ENCODE data around the gene HNRNPA1.
"Not testable (repeated sequence)": the region's sequence is repeated elsewhere in the genome, so short reads cannot be mapped to it uniquely, and the experiment has no call there.

Gene HNRNPA1

GRCh38 chr12:54276368-54276767, 4.2 kb upstream of the HNRNPA1 start:
- DNase-seq (ENCODE audit: low read depth in 3 of 3), result no peak

- DNase-seq (ENCODE audit: low read depth in 3 of 3), result no peak
Observed at GRCh38 chr12:54277823-54278276, 2.7 kb upstream of the HNRNPA1 start.

GRCh38 chr12:54279227-54279631, 1.3 kb upstream of the HNRNPA1 start:
- no peak for DNase-seq (ENCODE audit: low read depth in 3 of 3)

- peak; percentile 98 to 100 (median 99) for DNase-seq (ENCODE audit: low read depth in 3 of 3)
Observed at GRCh38 chr12:54279632-54280467, 676 bp upstream of the HNRNPA1 start, which contains the start of gene CBX5. Gene CBX5, minus strand, starts transcription at chr12:54280122. Its CDS starts 22,472 bp downstream, at chr12:54257650.

- not testable (repeated sequence) for DNase-seq (ENCODE audit: low read depth in 3 of 3)
Observed at GRCh38 chr12:54281261-54281638, 724 bp downstream of the HNRNPA1 start.

- DNase-seq (ENCODE audit: low read depth in 3 of 3), result not testable (repeated sequence)
Observed at GRCh38 chr12:54281694-54282093, 1.2 kb downstream of the HNRNPA1 start.

- DNase-seq (ENCODE audit: low read depth in 3 of 3), result peak in 1 of 3 experiments; percentile 32
Observed at GRCh38 chr12:54282949-54283593, 2.5 kb downstream of the HNRNPA1 start.

GRCh38 chr12:54284070-54284780, 3.7 kb downstream of the HNRNPA1 start:
- not testable (repeated sequence) for DNase-seq (ENCODE audit: low read depth in 3 of 3)

- no peak for DNase-seq (ENCODE audit: low read depth in 3 of 3)
Observed at GRCh38 chr12:54285150-54286041, 4.9 kb downstream of the HNRNPA1 start.

GRCh38 chr12:54286042-54287030, 5.8 kb downstream of the HNRNPA1 start:
- DNase-seq (ENCODE audit: low read depth in 3 of 3), result no peak

GRCh38 chr12:54287261-54288157, 7.0 kb downstream of the HNRNPA1 start:
- DNase-seq (ENCODE audit: low read depth in 3 of 3), result no peak

GRCh38 chr12:54292083-54292930, 11.8 kb downstream of the HNRNPA1 start:
- no peak for DNase-seq (ENCODE audit: low read depth in 3 of 3)

GRCh38 chr12:54292931-54293241, 12.4 kb downstream of the HNRNPA1 start:
- no peak for DNase-seq (ENCODE audit: low read depth in 3 of 3)

GRCh38 chr12:54294152-54294952, 13.8 kb downstream of the HNRNPA1 start:
- peak in 2 of 3 experiments; percentile 30 to 52 for DNase-seq (ENCODE audit: low read depth in 3 of 3)

GRCh38 chr12:54294953-54295566, 14.5 kb downstream of the HNRNPA1 start:
- DNase-seq (ENCODE audit: low read depth in 3 of 3), result no peak

- DNase-seq (ENCODE audit: low read depth in 3 of 3), result no peak
Observed at GRCh38 chr12:54296393-54297099, 16.0 kb downstream of the HNRNPA1 start.

Data from stimulated activated CD4-positive, alpha-beta T cell treated with anti-CD3 and anti-CD28 coated beads, TNF-alpha, amount 100 ng/mL, for 24 hours (primary cell).